ENCODE measurements around the gene LKAAEAR1.

- TF ChIP-seq CTCF (IDR thresholded peaks at IDR 0.05), result no peak
- TF ChIP-seq POLR2AphosphoS5 (IDR thresholded peaks at IDR 0.05), result no peak
These were observed 18.9 kb downstream of the LKAAEAR1 start for GRCh38 chr20:64065062-64065973.
